Prostate gland (tissue), 2 donors: ENCODE results near the gene INPP4B. TPM values are rescaled to one million over a fixed set of nuclear protein-coding genes. Genes with fewer than 3 reads are reported as not detected.

Experiments
- DNase-seq: peaks from one replicate; pipeline ENCODE4 v3.0.0-alpha.2; 2019; ENCODE audit warnings: low spot score
- H3K27ac ChIP-seq, 2 donors: fragments of 200-600 bp; sonication (generic); 2 replicates each; pipeline ENCODE4 v1.5.1; 2017 to 2019
- H3K27me3 ChIP-seq: fragments of 200-600 bp; sonication (generic); replicated peaks from 2 replicates; pipeline ENCODE4 v1.5.1; 2019; ENCODE audit not compliant: insufficient read depth
- H3K36me3 ChIP-seq, 2 donors: fragments of 200-600 bp; sonication (generic); 1 replicate in 1 of 2; 2 replicates in 1 of 2; pipeline versions ENCODE4 v1.5.1 to v1.8.1; 2017 to 2019
- H3K4me1 ChIP-seq: fragments of 200-600 bp; sonication (generic); replicated peaks from 2 replicates; pipeline ENCODE4 v1.5.1; 2019
- H3K4me3 ChIP-seq, 2 donors: fragments of 200-600 bp; sonication (generic); 2 replicates each; pipeline ENCODE4 v1.5.1; 2017 to 2019
- H3K9me3 ChIP-seq: fragments of 200-600 bp; sonication (generic); 2 replicates; pipeline ENCODE4 v1.5.1; 2017
- POLR2A ChIP-seq: fragments of 450-650 bp; IDR thresholded peaks from one replicate; pipeline ENCODE4 v1.6.1; 2016; ENCODE audit warnings: antibody characterized with exemption, mild to moderate bottlenecking
- POLR2AphosphoS5 ChIP-seq: sonication (generic); formaldehyde crosslinking; IDR thresholded peaks from one replicate; pipeline ENCODE4 v1.6.1; 2017; ENCODE audit warnings: antibody characterized with exemption
- WGBS: methylation state at CpG from one replicate; pipeline ENCODE4 v1.1.5; 2018; 5-methylcytosine and 5-hydroxymethylcytosine counted together
- intact Hi-C: fragments of 100-400 bp; cut with DNase I; formaldehyde crosslinking; loops from one replicate; pipeline ENCODE4 v1.14.2; 2022
- total RNA-seq, 2 donors: library from RNA; depleted of rRNA; stranded (reverse); fragments of >200 nt; gene quantifications; one replicate each; pipeline ENCODE4 v1.1.0, GENCODE V29; 2016
- TF ChIP-seq, protein P1 (sequence below), 4 experiments: fragments of 200-600 bp in 2 of 4; fragments of 450-650 bp in 2 of 4; sonication (generic) in 2 of 4; IDR thresholded peaks; 1 replicate in 3 of 4; 2 replicates in 1 of 4; pipeline ENCODE4 v1.5.1; 2016 to 2019; ENCODE audit warnings: antibody characterized with exemption in 4 of 4, mild to moderate bottlenecking in 2 of 4, moderate library complexity in 2 of 4

The INPP4B gene
- total RNA-seq, 2 donors from 2014 or later: 22.3 to 49.7 TPM

DNA sequence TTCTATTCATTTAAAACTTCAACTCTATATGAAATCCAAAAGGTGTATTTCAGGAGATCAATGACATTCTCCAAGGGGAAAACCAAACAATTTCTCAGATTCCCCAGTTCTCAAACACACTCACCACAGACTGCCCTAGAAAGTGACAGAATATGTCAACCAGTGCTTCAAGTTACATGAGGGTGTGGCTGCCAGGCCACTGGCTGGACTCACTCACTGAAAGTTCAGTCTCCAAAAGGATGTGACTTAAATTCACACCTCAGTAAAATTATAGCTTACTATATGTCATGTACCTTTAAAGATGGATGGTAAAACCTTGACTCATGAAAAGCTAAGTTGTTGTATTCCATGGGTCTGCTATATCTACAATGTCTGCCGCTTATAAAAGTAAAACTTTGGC, 7.3 kb downstream of the INPP4B start:
- no peak for DNase-seq
- Histone ChIP-seq H3K9me3 (no peaks in the 10 kb centered on the region), H3K27ac (no peak overlapping the region), H3K4me1 (no peaks in the 10 kb centered on the region), H3K36me3 (no peaks in the 10 kb centered on the region), H3K4me3 (no peak overlapping the region), H3K27me3 (no peaks in the 10 kb centered on the region)
- intact Hi-C loops: loop anchor here (5.0 kb wide), 1 partner anchor 486 kb away; no protein-coding TSS in a partner anchor
- WGBS: 96% methylated on average over 1 of the region's 1 CpG
- TF ChIP-seq POLR2AphosphoS5 (no peak), POLR2A (no peak)
- TF ChIP-seq, protein P1, sequence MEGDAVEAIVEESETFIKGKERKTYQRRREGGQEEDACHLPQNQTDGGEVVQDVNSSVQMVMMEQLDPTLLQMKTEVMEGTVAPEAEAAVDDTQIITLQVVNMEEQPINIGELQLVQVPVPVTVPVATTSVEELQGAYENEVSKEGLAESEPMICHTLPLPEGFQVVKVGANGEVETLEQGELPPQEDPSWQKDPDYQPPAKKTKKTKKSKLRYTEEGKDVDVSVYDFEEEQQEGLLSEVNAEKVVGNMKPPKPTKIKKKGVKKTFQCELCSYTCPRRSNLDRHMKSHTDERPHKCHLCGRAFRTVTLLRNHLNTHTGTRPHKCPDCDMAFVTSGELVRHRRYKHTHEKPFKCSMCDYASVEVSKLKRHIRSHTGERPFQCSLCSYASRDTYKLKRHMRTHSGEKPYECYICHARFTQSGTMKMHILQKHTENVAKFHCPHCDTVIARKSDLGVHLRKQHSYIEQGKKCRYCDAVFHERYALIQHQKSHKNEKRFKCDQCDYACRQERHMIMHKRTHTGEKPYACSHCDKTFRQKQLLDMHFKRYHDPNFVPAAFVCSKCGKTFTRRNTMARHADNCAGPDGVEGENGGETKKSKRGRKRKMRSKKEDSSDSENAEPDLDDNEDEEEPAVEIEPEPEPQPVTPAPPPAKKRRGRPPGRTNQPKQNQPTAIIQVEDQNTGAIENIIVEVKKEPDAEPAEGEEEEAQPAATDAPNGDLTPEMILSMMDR (IDR thresholded peaks at IDR 0.05): no peak

DNA sequence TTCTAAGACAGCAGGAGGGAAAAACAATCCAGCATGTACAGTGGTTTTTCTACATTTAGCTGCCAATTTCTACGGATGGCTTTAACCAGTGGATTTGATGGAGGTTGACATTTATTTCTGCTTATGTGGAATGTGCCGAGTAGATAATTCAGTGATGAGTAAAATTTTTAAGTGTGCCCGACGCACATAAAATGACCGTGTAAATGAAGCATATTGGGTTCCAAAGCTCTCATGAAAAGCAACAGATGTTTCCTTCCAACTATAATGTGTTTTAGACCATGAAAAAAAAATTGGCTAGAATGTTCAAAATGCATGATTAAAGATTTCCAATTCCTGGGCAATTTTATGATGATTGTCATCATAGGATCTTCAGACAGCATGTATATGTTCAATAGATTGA, 14.1 kb downstream of the INPP4B start:
- TF ChIP-seq, protein P1 (IDR thresholded peaks at IDR 0.05): no peak
- TF ChIP-seq POLR2A (no peak), POLR2AphosphoS5 (no peak)
- Histone ChIP-seq H3K27ac (no peak overlapping the region), H3K4me3 (no peak overlapping the region), H3K27me3 (no peaks in the 10 kb centered on the region), H3K9me3 (no peaks in the 10 kb centered on the region), H3K4me1 (no peaks in the 10 kb centered on the region), H3K36me3 (no peaks in the 10 kb centered on the region)
- intact Hi-C loops: no loop called here
- DNase-seq: no peak
- 52% methylated on average over 5 of the region's 5 CpGs for WGBS

DNA sequence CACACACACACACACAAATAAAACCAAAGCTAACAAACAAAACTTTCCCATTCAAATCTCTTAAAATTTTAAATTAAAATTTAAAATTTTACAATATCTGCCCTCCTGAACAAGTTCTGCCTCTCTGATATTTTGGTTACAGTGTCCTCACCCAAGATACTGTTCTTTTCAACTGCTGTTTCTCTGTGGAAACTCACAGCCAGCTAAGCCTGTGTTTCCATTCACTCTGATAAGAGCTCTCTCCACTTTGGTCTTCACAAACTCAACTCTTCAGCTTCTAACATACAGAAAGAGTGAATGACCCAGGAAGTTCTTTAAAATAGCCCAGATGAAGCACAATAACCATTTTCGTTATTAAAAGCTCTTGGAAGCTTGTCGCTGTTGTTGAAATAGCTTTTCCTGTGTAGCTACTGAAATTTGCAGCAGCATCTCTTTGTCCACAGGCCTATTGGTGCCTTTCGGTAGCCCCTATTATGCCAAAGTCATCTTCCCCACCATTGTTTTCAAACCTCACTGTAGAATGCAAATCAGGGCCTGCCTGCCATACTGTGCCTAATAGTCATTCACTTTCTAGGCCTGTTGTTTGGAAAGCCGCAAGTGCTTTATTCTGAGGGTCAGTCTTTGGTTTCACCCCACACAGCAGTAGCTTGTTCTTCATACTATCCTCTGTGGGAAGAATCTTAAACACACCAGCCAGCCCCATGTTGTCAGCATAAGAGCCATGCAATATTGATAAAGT, 19.4 kb downstream of the INPP4B start:
- Histone ChIP-seq H3K4me1 (no peaks in the 10 kb centered on the region), H3K36me3 (no peaks in the 10 kb centered on the region), H3K9me3 (no peaks in the 10 kb centered on the region), H3K4me3 (no peak overlapping the region), H3K27ac (no peak overlapping the region), H3K27me3 (no peaks in the 10 kb centered on the region)
- TF ChIP-seq, protein P1 (IDR thresholded peaks at IDR 0.05): no peak
- no peak for TF ChIP-seq POLR2A
- TF ChIP-seq POLR2AphosphoS5: no peak
- WGBS: 96% methylated on average over 4 of the region's 4 CpGs
- intact Hi-C loops: no loop called here
- no peak for DNase-seq

DNA sequence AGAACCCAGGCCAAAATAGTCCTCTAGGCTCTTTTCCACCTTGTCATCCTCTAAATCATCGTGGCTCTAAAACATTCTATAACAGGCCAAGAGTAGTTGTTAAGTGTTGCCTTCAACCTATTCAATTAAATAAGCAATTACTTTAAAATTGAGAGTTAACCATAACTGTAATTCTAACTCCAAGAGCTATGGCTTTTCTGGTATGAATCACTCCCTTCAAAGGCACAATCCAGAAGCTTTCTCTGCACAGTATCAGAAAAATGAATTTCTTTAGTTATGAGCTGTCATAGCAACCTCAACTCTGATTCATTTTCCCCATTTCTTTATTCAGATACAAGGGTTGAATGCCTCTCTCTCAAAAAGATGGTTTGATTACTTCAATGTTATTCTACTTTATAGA, 21.7 kb downstream of the INPP4B start:
- Histone ChIP-seq H3K9me3 (no peaks in the 10 kb centered on the region), H3K27ac (no peak overlapping the region), H3K4me1 (no peaks in the 10 kb centered on the region), H3K4me3 (no peak overlapping the region), H3K36me3 (no peaks in the 10 kb centered on the region), H3K27me3 (no peaks in the 10 kb centered on the region)
- DNase-seq: no peak
- WGBS: 100% methylated on average over 1 of the region's 1 CpG
- TF ChIP-seq, protein P1 (IDR thresholded peaks at IDR 0.05): no peak
- TF ChIP-seq POLR2A: no peak
- no peak for TF ChIP-seq POLR2AphosphoS5
- intact Hi-C loops: no loop called here

DNA sequence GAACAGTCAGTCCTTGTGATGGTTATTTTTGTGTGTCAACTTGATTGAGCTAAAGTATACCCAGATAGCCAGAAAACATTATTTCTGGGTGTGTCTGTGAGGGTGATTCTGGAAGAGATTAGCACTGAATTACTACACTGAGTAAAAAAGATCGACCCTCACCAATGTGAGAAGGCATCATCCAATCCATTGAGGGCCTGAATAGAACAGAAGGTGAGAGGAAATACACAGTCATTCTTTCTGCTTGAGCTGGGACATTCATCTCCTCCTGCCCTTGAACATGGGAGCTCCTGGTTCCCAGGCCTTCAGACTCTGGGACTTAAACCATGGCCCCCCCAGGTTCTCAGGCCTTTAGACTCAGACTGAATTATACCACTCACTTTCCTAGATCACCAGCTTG, 22.3 kb downstream of the INPP4B start:
- H3K27ac ChIP-seq: no peak overlapping the region
- H3K4me3 ChIP-seq: no peak overlapping the region
- no peaks in the 10 kb centered on the region for H3K9me3 ChIP-seq
- no peak for DNase-seq
- no peaks in the 10 kb centered on the region for H3K36me3 ChIP-seq
- no peaks in the 10 kb centered on the region for H3K4me1 ChIP-seq
- intact Hi-C loops: no loop called here
- H3K27me3 ChIP-seq: no peaks in the 10 kb centered on the region
- 100% methylated on average over 1 of the region's 1 CpG for WGBS
- TF ChIP-seq, protein P1 (IDR thresholded peaks at IDR 0.05): no peak
- no peak for TF ChIP-seq POLR2A
- no peak for TF ChIP-seq POLR2AphosphoS5
